ENCODE data around the gene ROBO1.

DNA sequence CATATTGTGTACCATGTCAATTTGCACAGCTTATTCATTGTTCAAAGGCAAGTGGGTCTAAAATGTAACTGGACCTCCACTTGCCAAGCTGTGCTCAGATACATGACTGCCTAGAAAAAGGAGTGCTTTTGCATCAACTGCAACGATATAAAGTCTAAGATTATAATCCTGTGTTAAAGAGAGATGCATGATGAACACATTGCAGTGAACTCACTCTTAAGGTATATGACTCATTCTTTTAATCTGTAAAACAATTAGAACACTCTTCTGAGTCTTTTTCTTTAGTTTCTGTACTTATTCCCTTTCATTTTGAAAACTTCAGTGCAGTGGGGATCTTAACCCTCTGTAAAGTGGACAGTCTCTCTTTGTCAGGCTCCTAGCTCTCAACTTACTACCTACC, 982.8 kb downstream of the ROBO1 start:
- TF ChIP-seq, protein P1, sequence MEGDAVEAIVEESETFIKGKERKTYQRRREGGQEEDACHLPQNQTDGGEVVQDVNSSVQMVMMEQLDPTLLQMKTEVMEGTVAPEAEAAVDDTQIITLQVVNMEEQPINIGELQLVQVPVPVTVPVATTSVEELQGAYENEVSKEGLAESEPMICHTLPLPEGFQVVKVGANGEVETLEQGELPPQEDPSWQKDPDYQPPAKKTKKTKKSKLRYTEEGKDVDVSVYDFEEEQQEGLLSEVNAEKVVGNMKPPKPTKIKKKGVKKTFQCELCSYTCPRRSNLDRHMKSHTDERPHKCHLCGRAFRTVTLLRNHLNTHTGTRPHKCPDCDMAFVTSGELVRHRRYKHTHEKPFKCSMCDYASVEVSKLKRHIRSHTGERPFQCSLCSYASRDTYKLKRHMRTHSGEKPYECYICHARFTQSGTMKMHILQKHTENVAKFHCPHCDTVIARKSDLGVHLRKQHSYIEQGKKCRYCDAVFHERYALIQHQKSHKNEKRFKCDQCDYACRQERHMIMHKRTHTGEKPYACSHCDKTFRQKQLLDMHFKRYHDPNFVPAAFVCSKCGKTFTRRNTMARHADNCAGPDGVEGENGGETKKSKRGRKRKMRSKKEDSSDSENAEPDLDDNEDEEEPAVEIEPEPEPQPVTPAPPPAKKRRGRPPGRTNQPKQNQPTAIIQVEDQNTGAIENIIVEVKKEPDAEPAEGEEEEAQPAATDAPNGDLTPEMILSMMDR (IDR thresholded peaks at IDR 0.05): no peak
- TF ChIP-seq POLR2A (IDR thresholded peaks at IDR 0.05): no peak
